ENCODE results near the gene SH3PXD2A.

The SH3PXD2A gene

DNA sequence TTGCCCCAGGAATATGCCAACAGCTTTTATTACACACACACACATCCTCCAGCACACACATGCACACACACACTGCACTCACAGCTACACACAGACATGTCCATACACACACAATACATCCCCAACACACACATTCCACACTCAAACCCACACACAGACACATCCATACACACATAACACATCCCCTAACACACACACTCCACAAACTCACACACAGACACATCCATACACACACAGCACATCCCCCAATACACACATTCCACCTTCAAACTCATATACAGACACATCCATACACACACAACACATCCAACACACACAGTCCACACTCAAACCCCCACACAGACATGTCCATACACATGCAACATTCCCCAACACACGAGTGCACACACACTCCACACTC, 19.1 kb downstream of the SH3PXD2A start:
- Histone ChIP-seq H3K9ac (ENCODE audit: low read depth, low read length) (no peak overlapping the region), H3K36me3 (ENCODE audit: control insufficient read depth, insufficient read depth, low read length) (no peaks in the 10 kb centered on the region), H3K4me1 (ENCODE audit: control insufficient read depth, insufficient read depth, low read length) (peaks cover 36% of the 10 kb centered on the region), H3K27me3 (ENCODE audit: control insufficient read depth, insufficient read depth, low read length) (no peaks in the 10 kb centered on the region), H3K9me3 (ENCODE audit: control insufficient read depth, insufficient read depth, low read length) (no peaks in the 10 kb centered on the region), H3K4me3 (ENCODE audit: low read depth, low read length) (no peak overlapping the region)

DNA sequence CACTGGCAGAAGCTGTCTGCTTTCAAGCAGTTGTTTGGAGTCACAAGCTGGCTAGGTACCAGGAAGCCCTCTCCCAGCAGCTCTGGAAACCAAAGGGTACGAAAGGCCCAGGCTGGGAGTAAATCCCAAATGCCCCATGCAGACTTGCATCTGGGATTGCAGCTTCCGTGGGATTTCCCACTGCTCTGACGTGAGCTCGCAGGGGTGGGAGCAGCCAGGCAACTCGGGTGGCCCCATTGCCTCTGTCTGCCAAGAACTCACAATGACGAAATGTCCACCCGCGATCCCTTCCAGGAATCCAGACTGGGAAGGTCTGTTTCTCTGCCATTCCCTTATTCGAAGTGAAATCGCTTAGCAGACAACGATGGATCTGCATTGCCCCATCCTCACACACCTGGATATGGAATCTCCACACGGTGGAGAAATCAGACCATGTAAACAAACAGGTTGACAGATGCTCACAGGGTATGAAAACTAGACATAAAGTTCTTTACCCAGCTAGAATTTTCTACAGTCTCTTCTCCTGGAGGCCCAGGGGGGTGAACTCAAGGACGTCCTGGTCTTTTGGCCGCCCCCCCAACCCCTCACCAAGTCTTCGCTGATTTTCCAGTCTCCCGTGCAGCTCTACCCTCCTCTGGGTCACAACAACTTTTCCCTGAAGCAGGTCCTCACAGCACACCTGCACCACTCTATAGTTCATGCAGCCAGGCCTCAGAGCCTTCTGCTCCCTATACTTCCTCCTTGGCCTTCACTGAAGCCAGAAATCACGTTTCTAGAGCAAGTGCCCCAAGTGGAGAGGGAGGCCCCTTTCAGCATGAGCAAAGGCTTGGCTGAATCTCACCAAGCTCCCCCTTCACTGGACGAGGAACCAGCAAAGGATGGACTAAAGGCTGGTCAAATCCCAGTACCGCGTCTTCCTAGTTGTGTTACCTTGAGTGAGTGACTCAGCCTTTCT, 20.0 kb downstream of the SH3PXD2A start:
- no peaks in the 10 kb centered on the region for H3K36me3 ChIP-seq (ENCODE audit: control insufficient read depth, insufficient read depth, low read length)
- peaks cover 27% of the 10 kb centered on the region for H3K4me1 ChIP-seq (ENCODE audit: control insufficient read depth, insufficient read depth, low read length)
- H3K27me3 ChIP-seq (ENCODE audit: control insufficient read depth, insufficient read depth, low read length), result no peaks in the 10 kb centered on the region
- H3K4me3 ChIP-seq (ENCODE audit: low read depth, low read length), result no peak overlapping the region
- no peak overlapping the region for H3K9ac ChIP-seq (ENCODE audit: low read depth, low read length)
- H3K9me3 ChIP-seq (ENCODE audit: control insufficient read depth, insufficient read depth, low read length), result no peaks in the 10 kb centered on the region

DNA sequence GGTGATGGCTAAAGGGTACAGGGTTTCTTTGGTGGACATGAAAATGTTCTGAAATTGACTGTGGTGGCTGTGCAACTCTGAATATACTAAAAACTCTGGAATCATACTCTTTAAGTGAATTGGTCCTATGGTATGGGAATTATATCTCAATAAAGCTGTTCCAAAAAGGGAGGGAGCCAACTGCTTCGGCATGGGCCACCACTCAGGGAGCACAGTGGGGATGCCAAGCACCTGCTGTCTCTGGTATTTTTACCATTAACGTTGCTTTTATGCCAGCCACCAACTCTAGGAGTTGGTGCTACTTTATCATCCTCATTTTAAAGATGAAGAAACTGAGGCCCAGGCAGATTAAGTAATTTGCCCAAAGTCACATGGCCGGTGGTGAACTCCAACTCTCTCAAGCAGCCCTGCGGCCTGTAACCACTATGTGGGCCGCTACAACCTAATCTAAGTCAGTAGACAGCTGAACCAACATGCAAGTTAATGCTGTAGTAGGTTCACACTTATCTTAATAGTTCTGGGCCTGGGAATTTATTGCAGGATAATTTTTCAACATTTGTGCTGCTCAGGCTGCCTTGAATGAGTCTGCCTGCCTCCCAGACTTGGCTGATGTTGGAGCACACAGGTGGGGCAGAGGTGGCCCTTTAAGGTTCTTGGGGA, 20.8 kb downstream of the SH3PXD2A start:
- peaks cover 20% of the 10 kb centered on the region for H3K4me1 ChIP-seq (ENCODE audit: control insufficient read depth, insufficient read depth, low read length)
- H3K27me3 ChIP-seq (ENCODE audit: control insufficient read depth, insufficient read depth, low read length), result no peaks in the 10 kb centered on the region
- H3K9me3 ChIP-seq (ENCODE audit: control insufficient read depth, insufficient read depth, low read length), result no peaks in the 10 kb centered on the region
- H3K36me3 ChIP-seq (ENCODE audit: control insufficient read depth, insufficient read depth, low read length), result no peaks in the 10 kb centered on the region
- H3K9ac ChIP-seq (ENCODE audit: low read depth, low read length), result no peak overlapping the region
- no peak overlapping the region for H3K4me3 ChIP-seq (ENCODE audit: low read depth, low read length)

DNA sequence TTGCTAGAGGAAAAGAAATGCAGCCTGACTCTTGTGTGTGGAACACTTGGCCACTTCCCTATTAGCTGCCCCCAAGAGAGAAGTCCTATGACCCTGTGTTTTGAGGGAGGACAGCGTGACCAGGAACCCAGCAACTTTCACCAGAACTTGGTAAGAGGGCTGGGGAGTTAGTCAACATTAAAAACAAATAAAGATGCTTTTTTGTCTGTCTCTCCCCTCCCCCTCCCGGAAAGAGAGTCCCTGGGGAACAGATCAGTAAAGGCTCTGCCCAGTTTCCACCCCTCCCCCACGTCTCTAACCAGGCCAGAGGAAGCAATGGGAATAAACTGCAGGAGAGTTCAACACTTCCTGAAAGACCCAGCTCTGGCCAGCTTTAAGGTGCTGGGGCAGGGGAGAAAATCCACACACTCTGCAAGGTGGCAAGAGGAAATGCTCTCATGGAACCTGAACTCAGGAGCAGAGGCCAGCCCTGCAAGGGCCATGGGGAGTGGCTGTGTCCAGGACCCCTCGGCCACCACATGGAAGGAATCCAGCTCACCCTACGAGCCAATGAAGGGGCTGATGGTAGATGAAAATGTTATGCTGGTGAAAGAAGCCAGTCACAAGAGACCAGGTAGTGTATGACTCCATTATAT, 21.5 kb downstream of the SH3PXD2A start:
- no peaks in the 10 kb centered on the region for H3K27me3 ChIP-seq (ENCODE audit: control insufficient read depth, insufficient read depth, low read length)
- H3K9me3 ChIP-seq (ENCODE audit: control insufficient read depth, insufficient read depth, low read length), result no peaks in the 10 kb centered on the region
- no peaks in the 10 kb centered on the region for H3K36me3 ChIP-seq (ENCODE audit: control insufficient read depth, insufficient read depth, low read length)
- H3K9ac ChIP-seq (ENCODE audit: low read depth, low read length), result no peak overlapping the region
- H3K4me1 ChIP-seq (ENCODE audit: control insufficient read depth, insufficient read depth, low read length), result peaks cover 15% of the 10 kb centered on the region
- no peak overlapping the region for H3K4me3 ChIP-seq (ENCODE audit: low read depth, low read length)

DNA sequence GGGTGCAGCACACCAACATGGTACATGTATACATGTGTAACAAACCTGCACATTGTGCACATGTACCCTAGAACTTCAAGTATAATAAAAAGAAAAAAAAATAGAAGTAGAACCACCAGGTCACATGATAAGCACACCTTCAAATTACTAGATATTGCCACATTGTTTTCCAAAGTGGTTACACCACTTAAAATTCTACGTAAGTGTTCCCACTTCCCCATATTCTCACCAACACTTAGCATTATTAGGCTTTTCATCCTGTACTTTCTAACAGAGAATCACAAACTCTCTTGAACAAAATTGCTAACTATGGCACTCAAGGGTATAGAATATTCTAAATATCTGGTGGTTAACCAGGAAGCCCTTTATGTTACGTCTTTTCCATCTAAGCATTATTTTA, 22.6 kb downstream of the SH3PXD2A start:
- H3K4me1 ChIP-seq (ENCODE audit: control insufficient read depth, insufficient read depth, low read length), result peaks cover 15% of the 10 kb centered on the region

DNA sequence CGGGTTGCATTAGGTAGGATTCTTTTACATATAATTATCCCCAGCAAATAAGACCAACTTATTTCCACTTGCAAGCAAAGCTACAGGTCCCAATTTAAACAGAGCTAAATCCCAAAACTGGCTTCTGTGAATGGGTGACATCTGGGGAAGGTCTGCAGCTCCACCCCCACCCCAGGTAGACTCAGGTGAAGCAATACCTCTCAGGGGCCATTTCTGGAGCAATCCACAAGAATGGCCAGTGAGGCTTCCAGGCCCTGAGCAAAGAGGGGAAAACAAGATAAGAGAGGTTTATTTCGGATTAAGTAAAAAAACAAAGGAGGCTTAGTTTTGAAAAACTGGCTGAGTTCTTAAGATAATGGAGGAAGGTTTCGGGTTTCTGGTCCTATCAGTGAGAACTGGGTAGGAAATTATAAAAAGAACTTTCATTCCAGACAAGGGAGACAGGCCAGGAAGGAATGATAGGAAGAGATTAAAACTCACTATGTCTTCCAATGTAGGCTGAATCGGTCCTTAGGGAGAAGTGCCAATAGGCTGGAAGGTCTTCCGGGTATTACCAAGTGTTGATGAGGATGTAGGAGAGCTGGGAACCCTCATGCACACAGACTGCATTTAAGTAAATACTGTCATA, 25.4 kb downstream of the SH3PXD2A start:
- no peaks in the 10 kb centered on the region for H3K9me3 ChIP-seq (ENCODE audit: control insufficient read depth, insufficient read depth, low read length)
- no peak overlapping the region for H3K4me3 ChIP-seq (ENCODE audit: low read depth, low read length)
- H3K36me3 ChIP-seq (ENCODE audit: control insufficient read depth, insufficient read depth, low read length), result no peaks in the 10 kb centered on the region
- H3K27me3 ChIP-seq (ENCODE audit: control insufficient read depth, insufficient read depth, low read length), result no peaks in the 10 kb centered on the region
- H3K9ac ChIP-seq (ENCODE audit: low read depth, low read length), result no peak overlapping the region
- peaks cover 11% of the 10 kb centered on the region for H3K4me1 ChIP-seq (ENCODE audit: control insufficient read depth, insufficient read depth, low read length)

More for the DNA sequence above, 22.6 kb downstream of the SH3PXD2A start:
- H3K9me3 ChIP-seq (ENCODE audit: control insufficient read depth, insufficient read depth, low read length), result no peaks in the 10 kb centered on the region
- no peaks in the 10 kb centered on the region for H3K36me3 ChIP-seq (ENCODE audit: control insufficient read depth, insufficient read depth, low read length)
- no peak overlapping the region for H3K4me3 ChIP-seq (ENCODE audit: low read depth, low read length)
- H3K27me3 ChIP-seq (ENCODE audit: control insufficient read depth, insufficient read depth, low read length), result no peaks in the 10 kb centered on the region
- H3K9ac ChIP-seq (ENCODE audit: low read depth, low read length), result no peak overlapping the region

DNA sequence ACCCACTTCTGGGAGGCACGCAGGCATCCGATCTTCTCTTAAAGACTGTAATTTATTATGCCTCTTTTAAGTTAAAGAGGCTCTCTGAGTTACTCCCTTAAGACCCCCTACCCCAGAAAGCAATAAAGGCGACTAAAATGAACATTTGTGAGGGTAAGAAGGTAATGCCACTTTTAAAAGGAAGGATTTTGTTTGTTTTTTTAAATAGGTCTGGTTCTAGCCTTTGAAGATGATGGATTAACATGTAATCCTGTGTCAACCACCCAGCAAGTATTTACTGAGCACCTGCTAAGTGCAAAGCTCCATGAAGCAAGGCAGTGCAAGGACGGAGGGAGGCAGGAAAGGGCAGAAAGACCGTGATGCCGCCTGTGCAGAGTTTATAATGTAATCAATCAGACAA, 26.1 kb downstream of the SH3PXD2A start:
- Histone ChIP-seq H3K9me3 (ENCODE audit: control insufficient read depth, insufficient read depth, low read length) (no peaks in the 10 kb centered on the region), H3K9ac (ENCODE audit: low read depth, low read length) (no peak overlapping the region), H3K4me1 (ENCODE audit: control insufficient read depth, insufficient read depth, low read length) (peaks cover 8% of the 10 kb centered on the region), H3K27me3 (ENCODE audit: control insufficient read depth, insufficient read depth, low read length) (no peaks in the 10 kb centered on the region), H3K36me3 (ENCODE audit: control insufficient read depth, insufficient read depth, low read length) (no peaks in the 10 kb centered on the region), H3K4me3 (ENCODE audit: low read depth, low read length) (no peak overlapping the region)

DNA sequence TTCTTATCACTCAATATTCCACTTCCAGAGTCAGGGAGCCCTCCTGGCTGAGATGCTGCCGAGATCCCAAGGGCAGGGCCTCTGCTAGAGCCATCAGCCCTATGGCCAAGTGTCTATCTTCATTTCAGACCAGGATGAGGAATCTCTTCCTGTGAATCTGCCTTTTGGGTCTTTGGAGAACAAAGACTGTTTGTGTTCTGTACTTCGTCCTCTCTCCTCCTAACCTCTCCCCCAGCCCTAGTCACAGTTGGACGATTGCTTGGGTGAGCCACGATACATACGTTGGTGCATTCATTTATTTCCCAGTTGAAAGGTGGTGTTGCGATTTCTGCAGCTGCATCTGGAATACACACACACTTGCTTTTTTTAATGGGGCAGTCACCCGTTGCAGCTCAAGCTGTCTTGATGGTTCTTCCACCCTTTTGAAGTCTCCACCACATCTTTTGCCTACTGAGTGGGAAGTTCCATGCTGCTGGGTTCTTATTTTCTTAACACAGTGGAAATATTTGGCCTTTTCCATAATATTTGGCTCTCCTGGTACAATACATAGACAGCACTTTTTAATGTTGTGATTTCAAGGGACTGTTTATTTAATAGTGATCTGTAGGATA, 26.7 kb downstream of the SH3PXD2A start:
- no peaks in the 10 kb centered on the region for H3K27me3 ChIP-seq (ENCODE audit: control insufficient read depth, insufficient read depth, low read length)
- peaks cover 4% of the 10 kb centered on the region for H3K4me1 ChIP-seq (ENCODE audit: control insufficient read depth, insufficient read depth, low read length)
- H3K36me3 ChIP-seq (ENCODE audit: control insufficient read depth, insufficient read depth, low read length), result no peaks in the 10 kb centered on the region
- H3K4me3 ChIP-seq (ENCODE audit: low read depth, low read length), result no peak overlapping the region
- H3K9me3 ChIP-seq (ENCODE audit: control insufficient read depth, insufficient read depth, low read length), result no peaks in the 10 kb centered on the region
- H3K9ac ChIP-seq (ENCODE audit: low read depth, low read length), result no peak overlapping the region

DNA sequence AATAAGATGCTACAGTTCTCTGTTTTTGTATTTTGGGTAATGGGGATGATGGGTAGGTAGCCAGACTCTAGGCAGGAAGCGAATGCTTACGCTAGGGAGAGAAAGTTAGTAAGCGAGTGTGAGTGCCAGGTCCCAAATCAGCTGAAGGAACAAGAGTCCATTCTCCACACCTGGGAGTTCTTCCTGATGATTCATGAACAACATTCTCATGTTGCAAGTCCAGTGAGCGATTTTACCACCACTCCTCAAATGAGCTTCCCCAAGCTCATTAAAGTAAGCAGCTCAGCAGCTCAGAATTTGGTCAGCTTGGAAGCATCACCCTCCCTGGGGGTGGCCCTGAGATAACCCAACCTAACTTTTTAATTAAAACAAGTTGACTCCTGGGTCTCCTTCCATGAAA, 27.3 kb downstream of the SH3PXD2A start:
- no peaks in the 10 kb centered on the region for H3K27me3 ChIP-seq (ENCODE audit: control insufficient read depth, insufficient read depth, low read length)
- H3K9me3 ChIP-seq (ENCODE audit: control insufficient read depth, insufficient read depth, low read length), result no peaks in the 10 kb centered on the region
- no peak overlapping the region for H3K9ac ChIP-seq (ENCODE audit: low read depth, low read length)
- no peaks in the 10 kb centered on the region for H3K36me3 ChIP-seq (ENCODE audit: control insufficient read depth, insufficient read depth, low read length)
- no peak overlapping the region for H3K4me3 ChIP-seq (ENCODE audit: low read depth, low read length)
- no peaks in the 10 kb centered on the region for H3K4me1 ChIP-seq (ENCODE audit: control insufficient read depth, insufficient read depth, low read length)

DNA sequence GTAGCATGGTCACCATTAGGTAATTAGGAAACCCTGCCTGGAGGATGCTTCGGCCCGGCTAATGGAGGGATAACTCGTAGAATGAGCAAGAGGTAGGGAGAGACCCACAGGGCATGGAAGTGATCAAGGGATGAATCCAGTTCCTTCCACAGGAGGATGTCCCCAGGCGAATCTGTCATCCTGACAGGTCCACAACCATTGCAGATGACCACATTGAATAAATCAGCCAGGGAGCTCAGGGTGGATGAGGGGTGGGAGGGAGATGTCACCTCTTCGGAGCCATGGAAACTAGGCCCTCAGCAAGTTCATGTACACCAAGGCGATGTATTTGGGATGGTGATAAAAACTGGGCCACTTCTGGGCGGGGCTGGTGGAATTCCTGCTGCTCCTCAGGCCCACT, 28.5 kb downstream of the SH3PXD2A start:
- H3K27me3 ChIP-seq (ENCODE audit: control insufficient read depth, insufficient read depth, low read length), result no peaks in the 10 kb centered on the region
- H3K9ac ChIP-seq (ENCODE audit: low read depth, low read length), result no peak overlapping the region
- H3K4me3 ChIP-seq (ENCODE audit: low read depth, low read length), result no peak overlapping the region
- H3K9me3 ChIP-seq (ENCODE audit: control insufficient read depth, insufficient read depth, low read length), result no peaks in the 10 kb centered on the region
- no peaks in the 10 kb centered on the region for H3K4me1 ChIP-seq (ENCODE audit: control insufficient read depth, insufficient read depth, low read length)
- no peaks in the 10 kb centered on the region for H3K36me3 ChIP-seq (ENCODE audit: control insufficient read depth, insufficient read depth, low read length)

DNA sequence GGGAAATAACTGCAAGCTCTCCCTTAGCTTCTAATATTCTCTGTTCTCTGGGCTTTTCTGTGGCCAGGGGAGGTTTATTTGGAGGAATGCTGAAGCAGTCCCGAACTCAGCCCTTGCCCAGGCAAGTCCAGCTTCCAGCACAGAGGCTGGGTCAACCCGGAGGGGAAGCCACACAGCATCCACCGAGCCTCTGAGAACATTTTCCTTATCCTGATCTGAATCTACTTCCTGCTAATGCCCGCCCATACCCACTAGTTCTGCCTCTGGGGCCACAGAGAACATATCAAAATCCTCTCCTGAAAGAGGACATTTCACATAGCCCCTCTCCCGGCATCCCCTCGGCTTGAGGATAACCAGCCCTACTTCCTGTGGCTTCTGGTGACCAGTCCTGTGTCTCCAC, 31.1 kb downstream of the SH3PXD2A start:
- no peaks in the 10 kb centered on the region for H3K4me1 ChIP-seq (ENCODE audit: control insufficient read depth, insufficient read depth, low read length)
- H3K4me3 ChIP-seq (ENCODE audit: low read depth, low read length), result no peak overlapping the region
- no peaks in the 10 kb centered on the region for H3K36me3 ChIP-seq (ENCODE audit: control insufficient read depth, insufficient read depth, low read length)
- no peaks in the 10 kb centered on the region for H3K9me3 ChIP-seq (ENCODE audit: control insufficient read depth, insufficient read depth, low read length)
- H3K9ac ChIP-seq (ENCODE audit: low read depth, low read length), result peak overlapping the region; percentile 24
- H3K27me3 ChIP-seq (ENCODE audit: control insufficient read depth, insufficient read depth, low read length), result no peaks in the 10 kb centered on the region

All from iPS-15b (cell line).